Stimulated activated CD4-positive, alpha-beta T cell treated with anti-CD3 and anti-CD28 coated beads, TNF-alpha, amount 100 ng/mL, for 24 hours (primary cell): ENCODE results near the gene ADAMTS16.

Source experiments
- DNase-seq, 3 experiments: peaks; one replicate each; pipeline ENCODE4 v3.0.0-alpha.2; 2020; ENCODE audit warnings: low read depth in 3 of 3

ADAMTS16 gene

DNA sequence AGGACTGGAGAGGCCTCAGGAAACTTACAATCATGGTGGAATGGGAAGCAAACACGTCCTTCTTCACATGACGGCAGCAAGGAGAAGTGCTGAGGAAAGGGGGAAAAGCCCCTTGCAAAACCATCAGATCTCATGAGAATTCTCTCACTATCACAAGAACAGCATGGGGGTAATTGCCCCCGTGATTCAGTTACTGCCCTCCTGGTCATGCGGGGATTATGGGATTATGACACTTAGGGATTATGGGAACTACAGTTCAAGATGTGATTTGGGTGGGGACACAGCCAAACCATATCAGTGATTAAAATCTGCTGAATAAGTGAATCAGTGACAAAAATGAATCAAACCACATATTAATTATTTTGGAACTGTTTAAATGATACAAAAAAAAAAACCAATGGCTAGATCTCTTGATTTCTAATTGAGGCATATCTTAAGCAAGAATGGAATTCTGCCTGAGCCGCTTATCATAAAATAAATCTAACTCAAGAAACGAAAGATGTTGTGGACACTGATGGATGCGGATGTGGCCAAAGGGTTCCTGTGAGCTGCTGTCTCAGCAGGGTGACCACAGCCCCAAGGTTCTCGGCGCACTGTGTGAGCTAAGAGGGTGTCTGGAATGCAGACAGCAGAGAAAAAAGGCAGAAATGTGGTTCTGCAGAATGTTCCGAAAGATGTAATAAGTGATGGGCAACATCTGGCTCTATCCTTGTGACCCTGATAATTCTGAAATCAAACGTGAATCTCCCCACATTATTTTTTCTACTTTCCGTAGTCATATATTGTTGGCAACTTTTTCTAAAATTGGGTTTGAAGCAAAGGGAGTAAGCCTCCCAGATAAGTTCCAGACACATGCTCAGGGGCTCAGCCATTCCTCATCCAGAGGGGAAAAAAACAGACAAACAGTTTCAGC, 175.2 kb downstream of the ADAMTS16 start:
- DNase-seq = no peak

DNA sequence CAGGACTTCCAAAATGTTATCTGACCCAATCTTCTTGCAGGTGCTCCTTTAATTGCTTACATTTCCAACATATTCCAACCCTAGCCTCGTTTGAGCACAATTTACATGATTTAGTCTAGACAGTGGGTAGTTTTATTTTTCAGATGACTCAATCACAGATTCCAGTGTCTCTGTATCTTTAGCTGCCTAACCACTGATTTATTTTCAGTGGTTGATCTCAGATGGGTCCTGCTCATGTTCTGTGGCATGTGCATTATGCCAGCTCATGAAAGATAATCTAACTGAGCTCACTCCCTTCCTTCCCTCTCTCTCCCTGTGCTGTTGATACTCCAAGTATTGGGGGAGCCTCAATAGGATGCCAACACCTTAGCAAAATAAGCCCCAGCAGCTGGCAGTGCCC, 176.2 kb downstream of the ADAMTS16 start:
- no peak for DNase-seq

- DNase-seq = no peak
These were observed 177.8 kb downstream of the ADAMTS16 start for GRCh38 chr5:5317976-5318375.

DNA sequence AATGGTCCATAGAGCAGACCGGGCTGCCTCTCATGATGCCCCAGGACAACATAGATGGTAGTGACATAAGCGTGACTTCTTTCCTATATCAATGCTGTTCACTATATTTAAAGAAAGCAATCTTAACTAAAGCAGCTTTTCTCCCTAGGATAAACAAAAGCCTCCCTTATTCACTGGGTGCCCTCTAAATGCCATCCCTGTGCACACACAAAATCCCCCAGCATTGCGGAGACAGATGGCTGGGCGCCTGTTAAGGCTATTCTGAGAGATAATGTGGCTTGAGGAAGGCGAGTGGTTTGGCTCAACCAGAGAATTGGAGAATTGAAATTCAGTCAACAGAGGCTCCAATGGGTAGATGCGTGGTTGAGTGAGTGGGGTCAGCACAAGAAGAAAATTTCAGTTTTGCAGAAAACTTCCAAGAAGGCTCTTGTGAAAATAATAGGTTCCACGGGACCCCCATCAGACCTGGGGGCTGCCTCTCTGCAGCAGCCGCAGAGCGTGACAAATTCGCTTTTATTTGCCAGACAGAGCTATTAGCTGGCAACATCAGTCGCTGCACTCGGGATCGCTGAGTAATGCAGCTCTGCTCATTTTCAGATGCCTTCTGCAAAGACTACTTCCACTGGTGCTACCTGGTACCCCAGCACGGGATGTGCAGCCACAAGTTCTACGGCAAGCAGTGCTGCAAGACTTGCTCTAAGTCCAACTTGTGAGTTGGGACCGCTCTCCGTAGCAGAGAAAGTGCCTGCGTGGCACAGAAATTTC, 178.5 kb downstream of the ADAMTS16 start:
- DNase-seq = no peak

DNA sequence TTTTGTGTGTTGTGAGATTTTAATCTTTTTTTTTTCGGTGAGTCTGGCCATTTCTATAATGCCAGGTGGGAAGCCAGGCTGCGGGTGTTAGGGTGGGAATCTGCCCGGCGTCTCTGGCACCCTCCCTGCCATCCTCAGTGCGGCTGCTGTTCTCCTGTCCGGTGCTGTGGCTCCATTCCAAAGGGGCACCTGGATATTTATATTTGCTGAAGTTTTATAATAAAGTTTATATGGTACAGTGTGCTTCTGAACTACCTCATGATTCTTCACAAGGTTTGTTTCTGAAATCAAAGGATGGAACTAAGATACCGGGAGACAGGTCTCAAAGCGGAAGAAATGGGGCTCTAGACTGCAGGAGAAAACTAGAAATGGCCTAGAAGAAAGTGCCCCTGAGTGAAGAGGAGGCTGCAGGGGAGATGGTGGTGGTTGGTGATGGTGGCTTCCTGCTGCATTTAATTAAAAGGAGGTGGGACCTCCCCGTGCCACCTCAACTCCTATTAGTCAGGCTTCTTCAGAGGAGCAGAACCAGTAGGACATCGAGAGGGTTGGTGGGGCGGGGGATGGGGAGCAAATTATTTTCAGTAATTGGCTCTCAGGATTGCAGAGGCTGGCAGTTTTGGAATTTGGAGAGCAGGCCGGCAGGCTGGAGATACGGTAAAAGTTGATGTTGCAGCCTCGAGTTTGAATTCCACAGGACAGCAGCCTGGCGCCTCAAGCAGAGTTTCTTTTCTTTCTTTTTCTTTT, 180.1 kb downstream of the ADAMTS16 start:
- DNase-seq = no peak

- no peak for DNase-seq
These were observed 181.0 kb downstream of the ADAMTS16 start for GRCh38 chr5:5321137-5321536.

DNA sequence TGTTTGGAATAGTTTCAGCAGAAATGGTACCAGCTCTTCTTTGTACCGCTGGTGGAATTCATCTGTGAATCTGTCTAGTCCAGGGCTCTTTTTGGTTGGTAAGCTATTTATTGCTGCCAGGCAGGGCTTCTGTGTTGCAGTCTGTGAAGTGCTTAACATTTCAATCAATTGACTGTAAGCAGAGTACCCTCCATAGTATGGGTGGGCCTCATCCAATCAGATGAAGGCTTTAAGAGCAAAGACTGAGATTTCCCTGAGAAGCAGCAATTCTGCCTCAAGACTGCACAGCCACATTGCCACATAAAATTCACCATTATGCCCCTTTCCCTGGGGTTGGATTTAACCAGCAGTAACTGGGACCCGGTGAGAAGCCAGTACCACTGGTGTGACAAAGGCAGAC, 183.4 kb downstream of the ADAMTS16 start:
- DNase-seq = no peak

DNA sequence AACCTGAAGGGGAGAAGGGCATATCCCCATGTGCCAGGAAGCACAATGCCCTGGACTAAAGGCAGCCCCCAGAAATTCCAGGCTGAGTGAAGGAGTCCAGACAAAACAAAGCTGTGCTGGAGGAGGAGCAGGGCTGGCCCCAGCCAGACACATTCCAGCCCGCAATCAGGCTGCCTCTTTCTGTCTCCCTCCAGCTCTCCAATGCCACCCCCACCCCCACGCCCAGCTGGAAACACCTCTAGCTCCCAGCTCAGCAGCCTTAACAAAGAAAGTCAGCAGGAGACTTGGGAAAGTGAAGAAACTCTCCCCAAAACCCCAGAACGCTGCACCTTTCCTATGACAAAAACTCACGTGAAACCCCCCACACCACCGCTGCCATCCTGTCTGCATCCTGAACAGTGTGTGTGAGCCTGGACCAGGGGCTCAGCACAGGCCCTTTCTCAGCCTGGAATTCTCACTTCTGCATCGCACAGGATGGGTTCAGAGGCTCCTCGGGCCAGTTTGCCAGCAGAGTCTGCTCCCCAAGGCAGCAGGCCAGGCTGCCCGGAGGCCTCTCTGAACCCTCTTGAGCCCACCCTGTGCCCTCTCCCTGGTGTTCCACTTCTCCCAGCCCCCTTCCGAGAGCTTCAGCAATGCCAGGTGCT, 186.1 kb downstream of the ADAMTS16 start:
- DNase-seq = no peak

DNA sequence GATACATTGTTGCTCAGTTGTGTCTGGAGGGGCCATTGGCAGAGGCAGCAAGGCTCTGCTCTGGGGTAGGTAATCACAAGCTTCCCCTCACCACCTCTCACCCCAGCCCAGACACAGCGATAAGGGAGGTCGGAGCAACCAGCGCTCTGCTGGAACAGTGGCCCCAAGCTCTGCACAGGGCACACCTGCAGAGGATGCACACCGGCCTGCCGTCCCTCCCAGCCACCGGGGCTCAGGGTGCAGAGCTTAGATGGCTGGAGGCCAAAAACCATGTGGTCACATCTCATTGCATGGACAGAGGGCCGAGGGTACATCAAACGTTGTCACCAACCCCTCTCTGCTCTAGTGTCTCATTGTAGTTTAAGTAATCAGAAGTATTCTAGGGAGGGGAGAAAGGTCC, 187.0 kb downstream of the ADAMTS16 start:
- no peak for DNase-seq

- DNase-seq = no peak
These were observed 190.8 kb downstream of the ADAMTS16 start for GRCh38 chr5:5330728-5331452.

GRCh38 chr5:5331848-5332247, 191.7 kb downstream of the ADAMTS16 start:
- no peak for DNase-seq

GRCh38 chr5:5332287-5332686, 192.2 kb downstream of the ADAMTS16 start:
- DNase-seq = no peak

DNA sequence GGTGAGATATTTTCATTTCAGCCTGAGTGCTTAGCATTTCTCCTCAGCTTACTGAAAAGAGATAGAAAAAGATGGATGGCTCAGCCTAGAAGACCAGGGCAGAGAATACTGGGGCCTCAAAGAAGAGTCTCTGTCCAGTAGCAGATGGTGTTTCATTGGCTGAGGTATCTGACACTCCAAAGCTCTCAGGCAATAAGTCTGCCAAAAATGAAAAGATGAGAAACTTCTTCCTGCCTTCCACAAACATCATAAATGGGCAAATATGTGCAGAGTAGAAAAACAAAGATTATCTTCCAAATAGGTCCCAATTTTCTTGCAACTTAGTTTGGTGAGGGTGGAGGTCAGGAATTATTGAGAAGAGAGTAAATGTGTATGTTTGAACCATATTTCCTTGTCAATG, 195.0 kb downstream of the ADAMTS16 start:
- no peak for DNase-seq

- no peak for DNase-seq
These were observed 195.7 kb downstream of the ADAMTS16 start for GRCh38 chr5:5335700-5336264.

DNA sequence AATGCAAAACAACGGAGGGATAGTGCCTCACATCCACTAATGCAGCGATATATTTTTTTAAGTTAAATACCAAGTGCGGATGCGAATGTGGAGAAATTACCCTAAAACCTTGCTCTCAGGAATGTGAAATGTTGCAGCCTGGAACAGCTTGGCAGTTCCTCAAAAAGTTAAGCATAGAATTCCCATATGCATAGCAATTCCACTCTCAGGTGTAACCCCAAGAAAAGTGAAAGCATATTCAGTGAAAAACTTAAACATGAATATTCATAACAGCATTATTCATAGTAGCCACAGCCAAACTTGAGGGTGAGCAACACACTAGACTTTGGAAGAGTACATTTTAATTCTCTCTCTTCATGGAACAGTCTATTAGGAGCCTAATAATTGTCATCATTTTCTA, 199.1 kb downstream of the ADAMTS16 start:
- DNase-seq = no peak

GRCh38 chr5:5340206-5340729, 200.1 kb downstream of the ADAMTS16 start:
- no peak for DNase-seq

DNA sequence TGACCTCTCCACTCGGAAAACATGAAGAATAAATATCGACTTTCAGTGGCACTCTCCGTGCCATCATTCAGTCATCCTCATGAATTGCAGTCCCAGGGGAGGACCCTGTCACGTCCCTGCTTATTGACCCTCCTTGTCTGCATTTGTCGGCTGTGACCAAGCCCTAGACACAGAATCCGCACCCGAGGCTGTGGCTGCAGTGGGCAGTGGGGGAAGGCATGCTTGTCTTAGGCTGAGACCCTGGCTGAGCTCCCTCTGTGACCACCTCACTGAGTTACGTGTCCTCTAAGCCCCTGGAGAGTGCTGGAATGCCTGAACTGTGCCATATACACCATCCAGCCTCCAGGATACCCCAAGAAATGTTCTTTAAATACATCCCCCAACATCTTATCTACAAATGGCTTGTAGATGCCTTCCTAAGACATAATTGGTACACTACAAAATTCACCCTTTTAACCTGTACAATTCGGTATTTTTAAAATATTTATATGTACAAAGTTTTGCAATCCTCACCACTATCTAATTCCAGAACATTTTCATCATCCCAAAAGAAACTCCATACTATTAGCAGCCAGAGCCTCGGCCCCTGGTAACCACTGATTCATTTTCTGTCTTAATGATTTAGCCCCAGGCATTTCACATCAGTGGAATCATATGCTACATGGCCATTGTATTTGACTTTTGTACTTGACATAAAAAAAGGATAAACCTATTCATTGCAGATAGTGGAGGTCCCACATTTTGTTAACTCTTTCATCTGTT, 201.6 kb downstream of the ADAMTS16 start:
- no peak for DNase-seq

DNA sequence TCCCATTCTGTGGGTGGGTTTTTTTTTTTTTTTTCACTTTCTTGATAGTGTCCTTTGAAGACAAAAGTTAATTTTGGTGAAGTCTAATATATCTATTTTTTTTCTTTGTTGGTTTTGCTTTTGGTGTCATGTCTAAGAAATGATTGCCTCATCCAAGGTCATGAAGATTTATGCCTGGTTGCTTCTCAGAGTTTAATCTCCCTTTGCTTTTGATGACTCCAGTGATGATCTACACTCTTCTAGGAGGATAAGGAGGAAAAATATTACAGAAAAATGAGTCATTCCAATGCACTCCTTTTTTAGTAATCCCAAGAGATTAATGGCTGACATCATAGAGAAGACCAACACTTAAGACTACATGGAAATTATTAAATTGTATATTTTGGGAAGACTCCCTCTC, 202.7 kb downstream of the ADAMTS16 start:
- no peak for DNase-seq

GRCh38 chr5:5343568-5343967, 203.4 kb downstream of the ADAMTS16 start:
- DNase-seq = no peak

GRCh38 chr5:5344051-5344571, 204.0 kb downstream of the ADAMTS16 start:
- DNase-seq = no peak
